Ovary (tissue), 9 donors: Measurements from ENCODE around the gene DLX6. TPM values are rescaled to one million over a fixed set of nuclear protein-coding genes. Genes with fewer than 3 reads are reported as not detected.

ENCODE experiments used
- DNase-seq, 5 donors: peaks; one replicate each; pipeline ENCODE4 v3.0.0-alpha.2; 2019 to 2020
- H3K27ac ChIP-seq, 2 donors: fragments of 200-600 bp; one replicate each; pipeline versions ENCODE4 v1.5.1 to v1.8.0; 2019 to 2022
- H3K27me3 ChIP-seq: fragments of 200-600 bp; one replicate; pipeline ENCODE4 v1.8.0; 2022
- H3K36me3 ChIP-seq: fragments of 200-600 bp; sonication (generic); one replicate; pipeline ENCODE4 v1.5.1; 2019
- H3K4me1 ChIP-seq: one replicate; pipeline ENCODE4 v1.8.1; 2013; ENCODE audit warnings: mild to moderate bottlenecking, moderate library complexity; ENCODE audit not compliant: insufficient read depth
- H3K4me3 ChIP-seq: fragments of 200-600 bp; sonication (generic); one replicate; pipeline ENCODE4 v1.5.1; 2017
- H3K9me3 ChIP-seq, 2 donors: fragments of 200-600 bp in 1 of 2; sonication (generic) in 1 of 2; one replicate each; pipeline versions ENCODE4 v1.5.1 to v1.8.1; 2013 to 2019; ENCODE audit warnings: mild to moderate bottlenecking in 1 of 2, moderate library complexity in 1 of 2
- CTCF ChIP-seq, 3 donors: fragments of 450-650 bp in 2 of 3; fragments of 200-600 bp in 1 of 3; IDR thresholded peaks; one replicate each; pipeline versions ENCODE4 v1.5.1 to v1.8.0; 2016 to 2022; ENCODE audit warnings: antibody characterized with exemption in 3 of 3, mild to moderate bottlenecking in 1 of 3
- EP300 ChIP-seq: sonication (generic); formaldehyde crosslinking; IDR thresholded peaks from one replicate; pipeline ENCODE4 v1.6.1; 2017; ENCODE audit warnings: antibody characterized with exemption
- POLR2A ChIP-seq: fragments of 450-650 bp; IDR thresholded peaks from one replicate; pipeline ENCODE4 v1.6.1; 2017; ENCODE audit warnings: antibody characterized with exemption, mild to moderate bottlenecking, moderate library complexity
- WGBS, 3 donors: extraction: QIAGEN DNeasy Blood & Tissue Kit in 1 of 3; methylation state at CpG; one replicate each; pipeline versions ENCODE4 v1.1.5 to v1.1.7; 2013 to 2017; 5-methylcytosine and 5-hydroxymethylcytosine counted together
- intact Hi-C, 4 donors: fragments of 100-400 bp; cut with DNase I; formaldehyde crosslinking; loops; one replicate each; pipeline versions ENCODE4 v1.11.0 to v1.15.1; 2022 to 2023
- polyA plus RNA-seq, 2 donors: library from polyadenylated mRNA; stranded (reverse); fragments of 200-250 nt in 1 of 2; fragments of 350-450 nt in 1 of 2; fragmentation: Illumina TruSeq in 1 of 2; extraction: RNeasy Lipid Tissue Mini Kit (QIAGEN cat#74804) in 1 of 2; gene quantifications; one replicate each; pipeline ENCODE4 v1.2.3, GENCODE V29; 2013 to 2014
- small RNA-seq: library from RNA; depleted of rRNA; stranded (forward); fragments of <200 nt; gene quantifications from one replicate; pipeline ENCODE3, GENCODE V24; 2016
- total RNA-seq, 7 donors: library from RNA; depleted of rRNA in 2 of 7; stranded (reverse); fragments of >200 nt in 2 of 7; fragmentation: NEBNext Ultra II Directional in 3 of 7; extraction: Animal tissue kit (Norgen Biotek cat#: 25700) in 3 of 7; gene quantifications; one replicate each; pipeline versions ENCODE4 v1.1.0 to v1.2.4, GENCODE V29; 2016 to 2023
- donor health status: DM: no; HTN: no; CAD: no; lungs with moderate emphysema.
- donor health status: DM: no; HTN: no; CAD: no.
- donor health status: Bipolar disorder and iron deficiency.
- donor health status: DM: yes; HTN: yes; CAD: no.
- donor health status: DM: no; HTN: no; CAD: no.
- donor health status: DM: yes; HTN: yes; CAD: no.

DLX6 gene
- total and polyA plus RNA-seq, 9 donors = 0.10 to 0.95 (median 0.20) TPM; not detected in 2

GRCh38 chr7:97043281-97043680, 37.9 kb downstream of the DLX6 start:
- H3K27ac ChIP-seq = no peak overlapping the region
- no peaks in the 10 kb centered on the region for H3K36me3 ChIP-seq
- TF ChIP-seq EP300 (no peak), POLR2A (no peak), CTCF (IDR thresholded peaks at IDR 0.05) (no peak)
- H3K4me1 ChIP-seq = no peaks in the 10 kb centered on the region
- DNase-seq = no peak
- H3K4me3 ChIP-seq = no peak overlapping the region
- 49 to 54% (median 51%) methylated on average over 2 of the region's 2 CpGs for WGBS, 3 donors
- no peaks in the 10 kb centered on the region for H3K27me3 ChIP-seq
- H3K9me3 ChIP-seq = no peaks in the 10 kb centered on the region
- intact Hi-C loops = no loop called here

Small RNA genes lying within 50 kb of the gene (small RNA-seq; reads per million reads assigned to genes)
- gene RF01778 (not detected), gene RF01887 (not detected), gene RF01888 (not detected)

Other genes starting within 250 kb of the DLX6 start
- gene DLX5, start 19.3 kb downstream of the DLX6 start, total RNA-seq = 1 to 10 TPM in 3 of 7 donors, under 1 TPM in 3, not detected in 1; 0.27 to 7.9 (median 1.0) TPM
- 1 to 10 TPM in 1 of 2 donors, under 1 TPM in 1; 0.43 to 4.2 TPM for gene DLX5, start 19.3 kb downstream of the DLX6 start, polyA plus RNA-seq
- gene SDHAF3, start 112.1 kb downstream of the DLX6 start, total RNA-seq = 10 to 100 TPM in 3 of 7 donors, 1 to 10 TPM in 4; 5.1 to 12.9 (median 9.1) TPM
- gene SDHAF3, start 112.1 kb downstream of the DLX6 start, polyA plus RNA-seq = 10 to 100 TPM in 1 of 2 donors, 1 to 10 TPM in 1; 6.5 to 13.1 TPM